ENCODE data around the gene LAP3.
"Not testable (repeated sequence)": the region's sequence is repeated elsewhere in the genome, so short reads cannot be mapped to it uniquely, and the experiment has no call there.

The LAP3 gene

GRCh38 chr4:17565846-17566245 is 11.2 kb upstream of the LAP3 start:
- no peak for DNase-seq

GRCh38 chr4:17567271-17567670 is 9.7 kb upstream of the LAP3 start:
- no peak for DNase-seq

GRCh38 chr4:17574206-17574605 is 2.8 kb upstream of the LAP3 start:
- no peak for DNase-seq

- DNase-seq, result not testable (repeated sequence)
Measured at GRCh38 chr4:17575177-17575576, 1.8 kb upstream of the LAP3 start.

- peak; percentile 23 for DNase-seq
Measured at GRCh38 chr4:17577665-17578481, 875 bp downstream of the LAP3 start.

GRCh38 chr4:17578482-17578891 is 1.5 kb downstream of the LAP3 start:
- DNase-seq, result peak; percentile 45

- DNase-seq, result no peak
Measured at GRCh38 chr4:17580969-17581368, 4.0 kb downstream of the LAP3 start.

GRCh38 chr4:17583276-17583675 is 6.3 kb downstream of the LAP3 start:
- DNase-seq, result no peak

- no peak for DNase-seq
Measured at GRCh38 chr4:17583941-17584340, 6.9 kb downstream of the LAP3 start.

GRCh38 chr4:17584521-17585213 is 7.7 kb downstream of the LAP3 start:
- no peak for DNase-seq

- DNase-seq, result no peak
Measured at GRCh38 chr4:17587094-17587822, 10.3 kb downstream of the LAP3 start.

- DNase-seq, result no peak
Measured at GRCh38 chr4:17589355-17589754, 12.4 kb downstream of the LAP3 start.

- DNase-seq, result peak; percentile 64
Measured at GRCh38 chr4:17595471-17596005, 18.5 kb downstream of the LAP3 start.

GRCh38 chr4:17597517-17597916 is 20.5 kb downstream of the LAP3 start:
- no peak for DNase-seq

- DNase-seq, result no peak
Measured at GRCh38 chr4:17599826-17600225, 22.8 kb downstream of the LAP3 start.

- DNase-seq, result no peak
Measured at GRCh38 chr4:17605236-17605635, 28.2 kb downstream of the LAP3 start.

- peak; percentile 45 for DNase-seq
Measured at GRCh38 chr4:17613761-17614415, 36.9 kb downstream of the LAP3 start.

GRCh38 chr4:17614416-17615299 is 37.7 kb downstream of the LAP3 start, which contains the start of gene MED28:
Gene MED28 (plus strand): TSS chr4:17614641. CDS start chr4:17614655, 14 bp downstream.
- DNase-seq, result peak; percentile 95

GRCh38 chr4:17616283-17616682 is 39.3 kb downstream of the LAP3 start:
- no peak for DNase-seq

GRCh38 chr4:17618926-17619325 is 41.9 kb downstream of the LAP3 start:
- no peak for DNase-seq

GRCh38 chr4:17619416-17620105 is 42.6 kb downstream of the LAP3 start:
- DNase-seq, result no peak

All from RPMI8226 (cell line).